ENCODE measurements around the gene WNT4. TPM values are rescaled to one million over a fixed set of nuclear protein-coding genes. Genes with fewer than 3 reads are reported as not detected.

The WNT4 gene
- total RNA-seq, 1 donor from 2014 or later: 26.4 TPM

DNA sequence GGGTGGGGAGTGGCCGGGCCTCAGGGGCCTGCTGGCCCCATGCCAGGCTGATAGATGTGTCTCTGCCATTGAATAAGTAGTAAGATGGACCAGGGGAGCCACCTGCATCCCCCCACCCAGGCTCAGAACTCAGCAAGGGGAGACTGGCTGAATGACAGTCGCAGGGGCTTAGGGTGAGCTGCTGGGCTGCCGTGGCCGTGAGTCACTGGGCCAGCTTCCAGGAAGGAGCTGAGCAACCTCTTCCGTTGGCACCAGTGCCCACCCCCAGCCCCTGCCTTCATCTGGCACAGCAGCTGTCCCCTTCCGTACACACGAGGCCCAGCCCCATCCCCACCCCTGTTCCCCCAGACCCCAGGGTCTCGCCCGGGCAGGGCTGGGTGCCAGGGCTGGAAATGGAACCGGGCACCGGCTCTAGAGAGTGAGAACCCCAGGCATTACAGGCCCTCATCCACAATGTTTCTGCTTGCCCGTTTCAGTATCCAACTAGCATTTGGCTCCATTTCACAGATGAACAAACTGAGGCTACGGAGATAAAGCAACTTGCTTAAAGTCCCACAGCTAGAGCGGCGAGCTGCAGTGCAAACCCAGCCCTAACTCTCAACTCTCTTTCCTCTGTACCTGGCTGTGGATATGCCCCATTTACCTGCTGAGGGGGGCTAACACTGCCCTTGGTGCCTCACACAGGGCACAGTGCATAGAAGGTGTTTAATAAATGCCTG, 10.2 kb downstream of the WNT4 start:
- H3K4me3 Mint-ChIP-seq: no peak overlapping the region
- DNase-seq (ENCODE audit: extremely low spot score, unreplicated experiment): no peak
- TF ChIP-seq, protein P1, sequence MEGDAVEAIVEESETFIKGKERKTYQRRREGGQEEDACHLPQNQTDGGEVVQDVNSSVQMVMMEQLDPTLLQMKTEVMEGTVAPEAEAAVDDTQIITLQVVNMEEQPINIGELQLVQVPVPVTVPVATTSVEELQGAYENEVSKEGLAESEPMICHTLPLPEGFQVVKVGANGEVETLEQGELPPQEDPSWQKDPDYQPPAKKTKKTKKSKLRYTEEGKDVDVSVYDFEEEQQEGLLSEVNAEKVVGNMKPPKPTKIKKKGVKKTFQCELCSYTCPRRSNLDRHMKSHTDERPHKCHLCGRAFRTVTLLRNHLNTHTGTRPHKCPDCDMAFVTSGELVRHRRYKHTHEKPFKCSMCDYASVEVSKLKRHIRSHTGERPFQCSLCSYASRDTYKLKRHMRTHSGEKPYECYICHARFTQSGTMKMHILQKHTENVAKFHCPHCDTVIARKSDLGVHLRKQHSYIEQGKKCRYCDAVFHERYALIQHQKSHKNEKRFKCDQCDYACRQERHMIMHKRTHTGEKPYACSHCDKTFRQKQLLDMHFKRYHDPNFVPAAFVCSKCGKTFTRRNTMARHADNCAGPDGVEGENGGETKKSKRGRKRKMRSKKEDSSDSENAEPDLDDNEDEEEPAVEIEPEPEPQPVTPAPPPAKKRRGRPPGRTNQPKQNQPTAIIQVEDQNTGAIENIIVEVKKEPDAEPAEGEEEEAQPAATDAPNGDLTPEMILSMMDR (conservative IDR thresholded peaks at IDR 0.05): no peak
- no peaks in the 10 kb centered on the region for H3K36me3 Mint-ChIP-seq
- no peak overlapping the region for H3K27ac Mint-ChIP-seq
- no peaks in the 10 kb centered on the region for H3K9me3 Mint-ChIP-seq
- peaks cover 19% of the 10 kb centered on the region for H3K4me1 Mint-ChIP-seq (ENCODE audit: unreplicated experiment)
- H3K27me3 Mint-ChIP-seq: no peaks in the 10 kb centered on the region

DNA sequence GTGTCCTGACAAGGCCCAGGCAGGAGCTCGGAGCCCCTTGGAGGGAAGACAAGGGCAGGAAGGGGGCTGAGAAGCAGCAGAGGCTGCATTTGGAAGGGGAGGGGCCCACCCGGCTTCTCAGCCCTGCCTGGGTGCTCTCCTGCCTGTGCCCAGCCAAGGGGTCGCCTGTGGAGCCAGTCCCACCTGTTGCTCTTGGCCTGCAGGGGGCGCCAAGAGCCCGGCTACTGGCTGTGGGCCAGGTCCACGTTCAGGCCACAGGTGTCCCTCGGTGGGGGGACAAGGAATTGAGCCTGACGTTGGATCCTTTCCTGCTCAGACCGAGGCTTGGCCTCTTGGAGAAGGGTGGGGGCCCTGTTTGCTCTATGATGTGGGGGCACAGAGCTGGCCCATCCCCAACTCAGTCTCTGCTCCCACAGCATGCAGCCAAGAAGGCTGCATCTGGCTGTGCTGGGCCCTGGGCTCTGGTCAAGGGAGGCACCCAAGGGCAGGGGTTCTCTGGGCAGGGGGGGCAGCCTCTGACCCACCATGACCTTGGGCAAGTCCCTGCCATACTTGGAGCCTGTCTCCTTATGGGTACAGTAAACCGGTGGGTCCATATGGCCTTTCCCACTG, 10.9 kb downstream of the WNT4 start:
- Mint-ChIP-seq H3K9me3 (no peaks in the 10 kb centered on the region), H3K27ac (no peak overlapping the region), H3K36me3 (no peaks in the 10 kb centered on the region), H3K27me3 (no peaks in the 10 kb centered on the region), H3K4me3 (no peak overlapping the region), H3K4me1 (ENCODE audit: unreplicated experiment) (peaks cover 16% of the 10 kb centered on the region)
- TF ChIP-seq, protein P1 (conservative IDR thresholded peaks at IDR 0.05): peak; percentile 98
- DNase-seq (ENCODE audit: extremely low spot score, unreplicated experiment): peak; percentile 85

DNA sequence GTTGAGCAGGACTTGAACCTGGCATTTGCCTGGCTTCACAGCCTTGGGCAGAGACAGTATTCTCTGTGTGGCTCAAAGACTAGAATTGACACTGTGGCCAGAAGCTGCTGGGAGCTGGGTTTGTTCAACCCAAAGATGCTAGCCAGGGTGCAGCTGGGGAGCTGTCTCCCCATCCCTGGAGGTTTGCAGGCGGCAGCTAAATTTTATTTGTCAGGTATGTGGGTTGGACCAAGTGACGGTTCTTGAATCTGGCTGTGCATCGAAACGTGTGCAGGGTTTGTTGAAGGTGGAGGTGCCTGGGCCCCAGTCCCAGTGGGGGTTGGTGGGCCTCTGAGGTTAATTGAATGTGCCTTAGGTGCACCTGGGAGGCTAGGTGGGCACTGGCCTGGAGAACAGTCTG, 11.8 kb downstream of the WNT4 start:
- H3K27me3 Mint-ChIP-seq: no peaks in the 10 kb centered on the region
- H3K36me3 Mint-ChIP-seq: no peaks in the 10 kb centered on the region
- TF ChIP-seq, protein P1 (conservative IDR thresholded peaks at IDR 0.05): no peak
- H3K4me3 Mint-ChIP-seq: no peak overlapping the region
- no peak overlapping the region for H3K27ac Mint-ChIP-seq
- no peaks in the 10 kb centered on the region for H3K9me3 Mint-ChIP-seq
- peaks cover 15% of the 10 kb centered on the region for H3K4me1 Mint-ChIP-seq (ENCODE audit: unreplicated experiment)
- no peak for DNase-seq (ENCODE audit: extremely low spot score, unreplicated experiment)

DNA sequence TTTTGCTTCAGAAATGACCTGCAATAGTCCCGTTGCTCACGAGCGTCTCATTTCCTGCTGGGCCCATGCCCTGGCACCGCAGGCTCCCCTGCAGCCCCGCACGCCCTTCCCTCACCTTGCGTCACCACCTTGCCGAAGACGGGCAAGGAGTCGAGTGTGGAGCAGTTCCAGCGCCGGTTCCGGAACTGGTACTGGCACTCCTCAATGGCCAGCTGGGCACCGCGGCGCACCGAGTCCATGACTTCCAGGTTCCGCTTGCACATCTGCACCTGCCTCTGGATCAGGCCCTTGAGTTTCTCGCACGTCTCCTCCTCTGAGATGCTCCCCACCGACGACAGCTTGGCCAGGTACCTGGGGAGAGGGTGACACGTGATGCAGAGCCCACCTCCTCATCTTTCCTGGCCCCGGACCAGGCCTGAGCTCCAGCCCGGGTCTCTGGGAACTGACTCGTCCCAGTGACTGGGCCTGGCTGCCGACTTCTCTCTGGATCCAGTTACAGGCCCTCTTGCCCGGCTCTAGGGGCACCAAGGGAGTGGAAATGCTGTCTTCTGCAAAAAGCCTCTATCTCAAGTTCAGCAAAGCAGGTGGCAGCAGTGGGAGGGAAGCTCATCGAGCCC, 13.3 kb downstream of the WNT4 start:
- TF ChIP-seq, protein P1 (conservative IDR thresholded peaks at IDR 0.05): no peak
- Mint-ChIP-seq H3K9me3 (no peaks in the 10 kb centered on the region), H3K4me3 (no peak overlapping the region), H3K27ac (no peak overlapping the region), H3K36me3 (no peaks in the 10 kb centered on the region), H3K4me1 (ENCODE audit: unreplicated experiment) (peaks cover 13% of the 10 kb centered on the region), H3K27me3 (no peaks in the 10 kb centered on the region)
- no peak for DNase-seq (ENCODE audit: extremely low spot score, unreplicated experiment)

DNA sequence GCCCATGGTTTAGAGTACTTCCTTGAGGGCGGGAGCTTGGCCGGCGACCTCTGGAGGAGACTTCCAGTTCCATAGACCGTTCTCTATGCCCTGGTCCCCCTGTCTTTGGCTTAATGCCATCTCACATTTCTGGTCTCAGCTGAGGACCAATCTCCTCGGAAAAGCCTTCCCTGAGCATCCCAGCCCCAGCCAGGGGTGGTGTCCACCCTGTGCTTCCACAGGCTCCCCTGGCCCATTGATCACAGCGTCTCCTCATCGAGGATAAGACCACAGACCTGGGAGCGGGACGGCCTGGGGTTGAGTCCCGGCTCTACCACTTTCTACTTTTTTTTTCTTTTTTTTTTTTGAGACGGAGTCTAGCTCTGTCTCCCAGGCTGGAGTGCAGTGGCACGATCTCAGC, 14.5 kb downstream of the WNT4 start:
- no peaks in the 10 kb centered on the region for H3K9me3 Mint-ChIP-seq
- no peaks in the 10 kb centered on the region for H3K36me3 Mint-ChIP-seq
- H3K4me1 Mint-ChIP-seq (ENCODE audit: unreplicated experiment): peaks cover 16% of the 10 kb centered on the region

More for the DNA sequence above, 14.5 kb downstream of the WNT4 start:
- H3K27me3 Mint-ChIP-seq: no peaks in the 10 kb centered on the region
- H3K4me3 Mint-ChIP-seq: no peak overlapping the region
- TF ChIP-seq, protein P1 (conservative IDR thresholded peaks at IDR 0.05): no peak
- H3K27ac Mint-ChIP-seq: no peak overlapping the region
- DNase-seq (ENCODE audit: extremely low spot score, unreplicated experiment): no peak
